Adrenal gland (tissue), 12 donors: ENCODE data around the gene SPHKAP. TPM values are rescaled to one million over a fixed set of nuclear protein-coding genes. Genes with fewer than 3 reads are reported as not detected.

ENCODE experiments used
- DNase-seq, 7 donors: peaks; one replicate each; pipeline ENCODE4 v3.0.0-alpha.2; 2019 to 2020
- H3K27ac ChIP-seq, 5 donors: fragments of 200-600 bp; sonication (generic) in 4 of 5; 1 replicate in 3 of 5; 2 replicates in 2 of 5; pipeline versions ENCODE4 v1.5.1 to v1.8.0; 2016 to 2020; ENCODE audit warnings: mild to moderate bottlenecking in 1 of 5
- H3K27me3 ChIP-seq: fragments of 200-600 bp; 2 replicates; pipeline ENCODE4 v1.8.0; 2021
- H3K36me3 ChIP-seq, 2 donors: fragments of 200-600 bp; replicated peaks in 1 of 2; 1 replicate in 1 of 2; 2 replicates in 1 of 2; pipeline versions ENCODE4 v1.5.1 to v1.8.0; 2018 to 2022
- H3K4me1 ChIP-seq, 2 donors: fragments of 200-600 bp; replicated peaks in 1 of 2; 1 replicate in 1 of 2; 2 replicates in 1 of 2; pipeline versions ENCODE4 v1.5.1 to v1.8.0; 2018 to 2021
- H3K4me3 ChIP-seq, 4 donors: fragments of 200-600 bp; sonication (generic) in 3 of 4; one replicate each; pipeline ENCODE4 v1.5.1; 2016 to 2018
- H3K9me3 ChIP-seq, 3 donors: fragments of 200-600 bp; sonication (generic) in 1 of 3; replicated peaks in 1 of 3; 1 replicate in 2 of 3; 2 replicates in 1 of 3; pipeline versions ENCODE4 v1.5.1 to v1.8.0; 2016 to 2021
- CTCF ChIP-seq, 6 experiments: fragments of 450-650 bp in 4 of 6; fragments of 200-600 bp in 2 of 6; sonication (generic) in 1 of 6; IDR thresholded peaks; 1 replicate in 5 of 6; 2 replicates in 1 of 6; pipeline versions ENCODE4 v1.5.1 to v1.8.0; 2016 to 2021; ENCODE audit warnings: antibody characterized with exemption in 6 of 6, mild to moderate bottlenecking in 2 of 6, moderate library complexity in 1 of 6
- POLR2A ChIP-seq, 2 donors: fragments of 450-650 bp; IDR thresholded peaks; one replicate each; pipeline ENCODE4 v1.6.1; 2017; ENCODE audit warnings: antibody characterized with exemption in 2 of 2, mild to moderate bottlenecking in 2 of 2, moderate library complexity in 1 of 2
- WGBS, 4 donors: extraction: QIAGEN DNeasy Blood & Tissue Kit in 2 of 4; methylation state at CpG; one replicate each; pipeline versions ENCODE4 v1.1.5 to v1.1.7; 2013 to 2017; 5-methylcytosine and 5-hydroxymethylcytosine counted together
- intact Hi-C, 2 donors: fragments of 100-400 bp; cut with DNase I; formaldehyde crosslinking; loops; one replicate each; pipeline versions ENCODE4 v1.14.1 to v1.15.0; 2022 to 2023
- polyA plus RNA-seq, 3 donors: library from polyadenylated mRNA; stranded (reverse); fragments of 200-250 nt in 2 of 3; fragments of 350-450 nt in 1 of 3; fragmentation: Illumina TruSeq in 1 of 3; extraction: RNeasy Lipid Tissue Mini Kit (QIAGEN cat#74804) in 1 of 3; gene quantifications; one replicate each; pipeline ENCODE4 v1.2.3, GENCODE V29; 2013 to 2014
- total RNA-seq, 9 donors: library from RNA; depleted of rRNA in 4 of 9; stranded (reverse); fragments of >200 nt in 4 of 9; fragments of 120-200 nt in 1 of 9; fragmentation: NEBNext Ultra II Directional in 1 of 9; extraction: Animal tissue kit (Norgen Biotek cat#: 25700) in 1 of 9; gene quantifications; one replicate each; pipeline versions ENCODE4 v1.1.0 to v1.2.4, GENCODE V29; 2013 to 2023
- donor health status: healthy with polysubstance abuse.
- donor health status: Bipolar disorder and iron deficiency.
- donor health status: DM: yes; HTN: yes; CAD: no.
- donor health status: DM: no; HTN: no; CAD: no.
- donor health status: DM: no; HTN: no; CAD: no.
- donor health status: DM: yes; HTN: yes; CAD: no.

The SPHKAP gene
- total and polyA plus RNA-seq, 12 donors: under 0.01 to 0.17 (median 0.06) TPM; not detected in 8

- intact Hi-C loops: no loop called here
- no peaks in the 10 kb centered on the region for H3K9me3 ChIP-seq
- no peak for DNase-seq
- WGBS, 4 donors: 42 to 69% (median 62%) methylated on average over 4 of the region's 4 CpGs
- H3K36me3 ChIP-seq: no peaks in the 10 kb centered on the region
- H3K4me3 ChIP-seq: no peak overlapping the region
- H3K27me3 ChIP-seq: no peaks in the 10 kb centered on the region
- TF ChIP-seq POLR2A (IDR thresholded peaks at IDR 0.05) (no peak), CTCF (IDR thresholded peaks at IDR 0.05) (no peak)
- no peak overlapping the region for H3K27ac ChIP-seq
- no peaks in the 10 kb centered on the region for H3K4me1 ChIP-seq
These were observed 36.5 kb downstream of the SPHKAP start for GRCh38 chr2:228144961-228145360.

- 70 to 88% (median 81%) methylated on average over 3 of the region's 3 CpGs for WGBS, 4 donors
- Histone ChIP-seq H3K27ac (no peak overlapping the region), H3K4me1 (no peaks in the 10 kb centered on the region), H3K9me3 (no peaks in the 10 kb centered on the region), H3K36me3 (no peaks in the 10 kb centered on the region), H3K4me3 (no peak overlapping the region), H3K27me3 (no peaks in the 10 kb centered on the region)
- intact Hi-C loops: no loop called here
- DNase-seq: no peak
- no peak for TF ChIP-seq POLR2A (IDR thresholded peaks at IDR 0.05)
- TF ChIP-seq CTCF (IDR thresholded peaks at IDR 0.05): no peak
These were observed 40.5 kb downstream of the SPHKAP start for GRCh38 chr2:228140934-228141528.

- no peak for DNase-seq
- no peaks in the 10 kb centered on the region for H3K27me3 ChIP-seq
- H3K4me1 ChIP-seq: no peaks in the 10 kb centered on the region
- no peak overlapping the region for H3K4me3 ChIP-seq
- intact Hi-C loops: no loop called here
- WGBS, 4 donors: 73 to 79% (median 78%) methylated on average over 3 of the region's 3 CpGs
- H3K36me3 ChIP-seq: no peaks in the 10 kb centered on the region
- no peaks in the 10 kb centered on the region for H3K9me3 ChIP-seq
- H3K27ac ChIP-seq: no peak overlapping the region
- TF ChIP-seq POLR2A (IDR thresholded peaks at IDR 0.05): no peak
- TF ChIP-seq CTCF (IDR thresholded peaks at IDR 0.05): no peak
These were observed 45.5 kb downstream of the SPHKAP start for GRCh38 chr2:228136027-228136426.

GRCh38 chr2:228135300-228135699 is 46.2 kb downstream of the SPHKAP start:
- H3K27ac ChIP-seq: no peak overlapping the region
- H3K36me3 ChIP-seq: no peaks in the 10 kb centered on the region
- no peaks in the 10 kb centered on the region for H3K4me1 ChIP-seq
- DNase-seq: no peak
- WGBS, 4 donors: 65 to 73% (median 69%) methylated on average over 2 of the region's 2 CpGs
- no peak overlapping the region for H3K4me3 ChIP-seq
- TF ChIP-seq POLR2A (IDR thresholded peaks at IDR 0.05) (no peak), CTCF (IDR thresholded peaks at IDR 0.05) (no peak)
- intact Hi-C loops: no loop called here
- H3K27me3 ChIP-seq: no peaks in the 10 kb centered on the region
- H3K9me3 ChIP-seq: no peaks in the 10 kb centered on the region
